DOHH2 (cell line): ENCODE data around the gene KRTAP10-6.

Experiments
- H3F3A ChIP-seq: fragments of 200-600 bp; sonication (generic), shearing (Covaris generic); 2 replicates; pipeline ENCODE4 v1.6.0; 2016; ENCODE audit warnings: antibody characterized with exemption, mild to moderate bottlenecking; ENCODE audit not compliant: control insufficient read depth, insufficient read depth
- H3K27ac ChIP-seq: fragments of 200-600 bp; sonication (generic); 2 replicates; pipeline ENCODE4 v1.5.1; 2014; ENCODE audit warnings: low read depth, mild to moderate bottlenecking, low read length, moderate library complexity
- H3K27me3 ChIP-seq: fragments of 200-600 bp; sonication (generic); 2 replicates; pipeline ENCODE4 v1.6.1; 2014; ENCODE audit warnings: mild to moderate bottlenecking, low read length, mixed read lengths; ENCODE audit not compliant: control insufficient read depth
- H3K36me3 ChIP-seq: fragments of 200-600 bp; sonication (generic); 2 replicates; pipeline ENCODE4 v1.6.1; 2014; ENCODE audit warnings: mild to moderate bottlenecking, low read length, moderate library complexity, mixed read lengths; ENCODE audit not compliant: control insufficient read depth
- H3K4me1 ChIP-seq: fragments of 200-600 bp; sonication (generic); 2 replicates; pipeline ENCODE4 v1.6.1; 2014; ENCODE audit warnings: mild to moderate bottlenecking, low read length, mixed read lengths; ENCODE audit not compliant: control insufficient read depth
- H3K4me2 ChIP-seq: fragments of 200-600 bp; sonication (generic); 2 replicates; pipeline ENCODE4 v1.6.0; 2014; ENCODE audit warnings: mild to moderate bottlenecking, low read length, moderate library complexity
- H3K4me3 ChIP-seq: fragments of 200-600 bp; sonication (generic); 2 replicates; pipeline ENCODE4 v1.5.1; 2014; ENCODE audit warnings: mild to moderate bottlenecking, low read length, mixed read lengths
- H3K79me2 ChIP-seq: fragments of 200-600 bp; sonication (generic); 2 replicates; pipeline ENCODE4 v1.6.1; 2014; ENCODE audit warnings: mild to moderate bottlenecking, low read length, mixed read lengths; ENCODE audit not compliant: control insufficient read depth
- H3K9me2 ChIP-seq: fragments of 200-600 bp; sonication (generic); replicated peaks from 2 replicates; pipeline ENCODE4 v1.6.1; 2014; ENCODE audit warnings: mild to moderate bottlenecking, low read length, mixed read lengths; ENCODE audit not compliant: control insufficient read depth
- H3K9me3 ChIP-seq: fragments of 200-600 bp; sonication (generic); 2 replicates; pipeline ENCODE4 v1.6.1; 2014; ENCODE audit warnings: antibody characterized with exemption, low read length, mixed read lengths; ENCODE audit not compliant: control insufficient read depth, insufficient read depth
- H4K20me1 ChIP-seq: fragments of 200-600 bp; sonication (generic); 2 replicates; pipeline ENCODE4 v1.6.0; 2014; ENCODE audit warnings: low read depth, mild to moderate bottlenecking, antibody characterized with exemption, low read length, moderate library complexity; ENCODE audit not compliant: control insufficient read depth, insufficient read depth
- CTCF ChIP-seq: fragments of 200-600 bp; sonication (generic); IDR thresholded peaks from one replicate; pipeline ENCODE4 v1.5.1; 2014; ENCODE audit warnings: antibody characterized with exemption, mild to moderate bottlenecking, low read depth, low read length; ENCODE audit not compliant: poor library complexity, severe bottlenecking
- EZH2phosphoT487 ChIP-seq: fragments of 200-600 bp; sonication (generic); IDR thresholded peaks from 2 replicates; pipeline ENCODE4 v1.6.1; 2017; ENCODE audit warnings: borderline replicate concordance, mild to moderate bottlenecking, antibody characterized with exemption, low read length, moderate library complexity, mixed read lengths

The KRTAP10-6 gene

GRCh38 chr21:44579056-44579832 lies 13.1 kb downstream of the KRTAP10-6 start:
- no peaks in the 10 kb centered on the region for H3K79me2 ChIP-seq
- H3K36me3 ChIP-seq: no peaks in the 10 kb centered on the region
- no peaks in the 10 kb centered on the region for H3K4me1 ChIP-seq
- H3K4me3 ChIP-seq: no peak overlapping the region
- H3F3A ChIP-seq: no peaks in the 10 kb centered on the region
- H3K9me2 ChIP-seq: no peaks in the 10 kb centered on the region
- H4K20me1 ChIP-seq: no peaks in the 10 kb centered on the region
- H3K4me2 ChIP-seq: no peak overlapping the region
- no peak overlapping the region for H3K27ac ChIP-seq
- no peak for TF ChIP-seq EZH2phosphoT487
- TF ChIP-seq CTCF: no peak
- H3K27me3 ChIP-seq: no peaks in the 10 kb centered on the region
- peaks cover 13% of the 10 kb centered on the region; the same call in 1 of the 2 replicates for H3K9me3 ChIP-seq

DNA sequence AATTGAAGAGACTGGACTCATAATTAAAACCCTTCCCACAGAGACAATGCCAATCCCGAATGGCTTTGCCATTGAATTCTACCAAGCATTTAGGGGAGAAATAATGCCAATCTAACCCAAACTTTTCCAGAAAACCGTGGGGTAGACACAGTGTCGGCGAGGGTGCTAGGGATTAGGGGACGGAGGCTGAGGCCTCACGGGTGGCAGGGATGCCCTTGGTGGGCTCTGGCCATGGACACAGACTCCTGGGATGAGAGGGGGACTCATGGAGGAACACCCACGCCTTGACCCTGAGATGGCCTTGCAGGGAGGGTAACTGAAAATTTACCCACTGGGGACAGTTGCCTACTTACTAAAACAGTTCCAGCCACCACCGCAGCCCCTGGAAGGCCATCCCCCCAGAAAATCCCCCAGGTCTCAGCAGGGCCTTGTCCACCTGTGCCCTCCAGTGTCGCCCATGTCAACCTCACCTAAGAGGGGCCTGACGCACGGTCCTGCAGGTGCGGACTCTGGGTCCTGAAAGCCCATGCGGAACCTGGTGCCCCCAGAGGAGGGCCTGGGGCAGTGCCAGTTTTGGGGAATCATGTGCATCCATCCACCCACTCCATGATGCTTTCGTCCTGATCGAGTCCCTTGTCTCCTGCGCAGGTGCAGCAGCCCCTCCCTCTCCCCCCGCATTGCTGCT lies 13.8 kb downstream of the KRTAP10-6 start:
- Histone ChIP-seq H3F3A (no peaks in the 10 kb centered on the region), H3K9me3 (peaks cover 13% of the 10 kb centered on the region; the same call in 1 of the 2 replicates), H3K27me3 (no peaks in the 10 kb centered on the region), H3K4me1 (no peaks in the 10 kb centered on the region), H3K4me2 (no peak overlapping the region), H3K36me3 (no peaks in the 10 kb centered on the region), H4K20me1 (no peaks in the 10 kb centered on the region), H3K4me3 (no peak overlapping the region), H3K27ac (no peak overlapping the region), H3K79me2 (no peaks in the 10 kb centered on the region), H3K9me2 (no peaks in the 10 kb centered on the region)
- TF ChIP-seq CTCF (no peak), EZH2phosphoT487 (no peak)

- Histone ChIP-seq H3K9me3 (0 out of 2 replicates have a peak, but pooled peaks cover 3% of the 10 kb centered on the region), H4K20me1 (no peaks in the 10 kb centered on the region), H3K79me2 (no peaks in the 10 kb centered on the region), H3K4me3 (no peak overlapping the region), H3K4me2 (no peak overlapping the region), H3K4me1 (no peaks in the 10 kb centered on the region), H3K27me3 (no peaks in the 10 kb centered on the region), H3K36me3 (no peaks in the 10 kb centered on the region), H3K27ac (no peak overlapping the region), H3F3A (no peaks in the 10 kb centered on the region), H3K9me2 (no peaks in the 10 kb centered on the region)
- no peak for TF ChIP-seq CTCF
- no peak for TF ChIP-seq EZH2phosphoT487
These were observed 16.3 kb downstream of the KRTAP10-6 start for GRCh38 chr21:44576025-44576420.
